VCaP (cell line): Measurements from ENCODE around the gene TRIM6.

Experiments
- H3K27ac ChIP-seq: fragments of 450-650 bp; 2 replicates; pipeline ENCODE4 v1.5.1; 2017
- TF ChIP-seq, protein P1 (sequence below): fragments of 450-650 bp; conservative IDR thresholded peaks from 2 replicates; pipeline ENCODE4 v1.5.1; 2017; ENCODE audit warnings: mild to moderate bottlenecking, moderate library complexity

The TRIM6 gene

DNA sequence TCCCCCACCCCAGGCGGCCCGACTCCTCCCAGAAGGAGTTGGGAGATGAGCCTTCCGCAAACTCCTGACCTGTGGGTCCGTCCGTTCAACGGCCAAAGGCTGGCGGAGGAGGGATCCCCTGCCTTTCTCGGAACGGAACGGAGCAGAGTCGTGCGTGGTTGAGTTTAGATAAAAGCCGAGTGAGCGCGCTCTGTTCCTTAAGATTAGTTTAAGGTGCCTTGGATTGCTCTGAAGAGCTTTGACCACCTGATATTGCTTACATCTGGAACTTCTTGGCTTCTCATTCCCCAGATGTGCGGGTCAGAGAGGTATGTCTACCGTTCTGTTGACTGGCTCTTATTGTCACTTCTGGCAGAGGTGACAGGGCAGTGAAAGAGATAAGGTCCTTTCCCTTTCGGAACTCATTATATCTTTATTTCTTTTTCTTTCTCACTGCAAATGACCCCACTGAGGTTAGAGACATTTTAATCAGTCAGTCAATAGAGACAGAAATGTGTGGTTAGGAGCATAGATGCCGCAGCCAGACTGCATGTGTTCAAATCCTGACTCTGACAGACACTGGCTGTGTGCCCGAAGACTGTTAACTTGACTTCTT, at the start of gene TRIM6:
TSS of gene TRIM6 (plus strand) at position 31 of the 595 bp plus-strand sequence. CDS start at position 292, 261 bp downstream.
- TF ChIP-seq, protein P1, sequence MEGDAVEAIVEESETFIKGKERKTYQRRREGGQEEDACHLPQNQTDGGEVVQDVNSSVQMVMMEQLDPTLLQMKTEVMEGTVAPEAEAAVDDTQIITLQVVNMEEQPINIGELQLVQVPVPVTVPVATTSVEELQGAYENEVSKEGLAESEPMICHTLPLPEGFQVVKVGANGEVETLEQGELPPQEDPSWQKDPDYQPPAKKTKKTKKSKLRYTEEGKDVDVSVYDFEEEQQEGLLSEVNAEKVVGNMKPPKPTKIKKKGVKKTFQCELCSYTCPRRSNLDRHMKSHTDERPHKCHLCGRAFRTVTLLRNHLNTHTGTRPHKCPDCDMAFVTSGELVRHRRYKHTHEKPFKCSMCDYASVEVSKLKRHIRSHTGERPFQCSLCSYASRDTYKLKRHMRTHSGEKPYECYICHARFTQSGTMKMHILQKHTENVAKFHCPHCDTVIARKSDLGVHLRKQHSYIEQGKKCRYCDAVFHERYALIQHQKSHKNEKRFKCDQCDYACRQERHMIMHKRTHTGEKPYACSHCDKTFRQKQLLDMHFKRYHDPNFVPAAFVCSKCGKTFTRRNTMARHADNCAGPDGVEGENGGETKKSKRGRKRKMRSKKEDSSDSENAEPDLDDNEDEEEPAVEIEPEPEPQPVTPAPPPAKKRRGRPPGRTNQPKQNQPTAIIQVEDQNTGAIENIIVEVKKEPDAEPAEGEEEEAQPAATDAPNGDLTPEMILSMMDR = no peak
- no peak within 1 kb of the TSS for H3K27ac ChIP-seq

GRCh38 chr11:5547982-5548381, 48.5 kb upstream of the TRIM6 start:
- TF ChIP-seq, protein P1 = no peak
- H3K27ac ChIP-seq = no peak overlapping the region

DNA sequence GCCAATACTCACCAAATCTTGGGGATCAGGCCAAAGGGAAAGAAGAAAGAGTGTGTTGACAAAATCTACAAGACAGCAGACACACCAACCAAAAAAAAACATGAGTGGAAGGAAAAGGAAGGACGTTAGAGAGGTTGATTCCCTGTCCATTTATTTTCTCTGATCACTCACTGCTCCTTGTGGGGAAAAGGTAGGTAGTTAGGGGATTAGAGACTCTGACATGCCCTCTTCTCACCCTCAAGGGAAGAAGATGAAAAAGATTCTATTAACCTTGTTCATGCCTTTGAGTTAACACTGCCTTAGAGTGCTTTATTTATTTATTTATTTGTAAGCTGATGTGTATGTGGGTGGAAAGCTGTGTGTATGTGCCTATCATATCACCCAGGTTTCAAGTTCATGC, 48.0 kb upstream of the TRIM6 start, which contains the start of gene OR52H1:
TSS of gene OR52H1 (minus strand) at position 101 of the 400 bp plus-strand sequence. CDS start 3,035 bp downstream, outside the sequence.
- H3K27ac ChIP-seq = no peak within 1 kb of the TSS
- TF ChIP-seq, protein P1 = no peak

GRCh38 chr11:5550440-5551095, 45.9 kb upstream of the TRIM6 start:
- TF ChIP-seq, protein P1 = no peak
- no peak overlapping the region for H3K27ac ChIP-seq

DNA sequence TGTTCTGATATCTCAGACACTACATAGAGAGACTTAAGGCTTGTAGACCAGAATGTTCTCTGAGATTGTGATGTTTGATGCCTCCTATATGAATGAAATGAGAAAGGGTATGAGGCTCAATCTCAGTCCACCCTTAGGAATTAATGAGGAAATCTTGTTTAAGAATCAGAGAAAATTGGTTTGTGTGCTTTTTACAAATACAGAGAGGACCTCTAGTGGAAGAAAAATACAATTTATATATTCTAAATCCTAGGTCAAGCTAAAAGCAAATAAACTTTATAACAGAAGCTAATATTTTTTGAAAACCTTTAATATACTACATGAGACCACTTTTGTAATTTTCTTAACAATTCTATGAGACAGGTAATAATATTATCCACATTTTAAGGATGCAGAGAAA, 43.1 kb upstream of the TRIM6 start:
- H3K27ac ChIP-seq = no peak overlapping the region
- TF ChIP-seq, protein P1 = peak; percentile 39

GRCh38 chr11:5556596-5557188, 39.7 kb upstream of the TRIM6 start:
- TF ChIP-seq, protein P1 = no peak
- no peak overlapping the region for H3K27ac ChIP-seq

DNA sequence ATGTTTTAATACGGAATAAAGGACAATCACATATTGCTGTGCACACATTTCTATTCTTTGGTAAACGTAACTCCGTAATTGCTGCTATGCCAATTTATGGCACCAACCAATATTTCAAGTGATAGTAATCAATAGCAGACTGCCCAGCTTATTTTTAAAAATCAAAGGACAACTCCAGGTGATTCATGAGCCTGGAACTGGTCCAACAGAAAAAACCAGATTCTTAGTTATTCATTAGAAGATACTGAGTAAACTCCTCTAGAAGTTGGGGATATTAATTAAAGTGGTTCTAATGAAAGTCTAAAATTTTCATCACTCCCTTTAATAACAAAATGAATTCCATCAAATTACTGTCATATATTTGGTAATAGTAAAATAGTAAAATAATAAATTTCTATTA, 38.7 kb upstream of the TRIM6 start:
- TF ChIP-seq, protein P1 = no peak
- no peak overlapping the region for H3K27ac ChIP-seq
